ENCODE measurements around the gene INPP5A. TPM values are rescaled to one million over a fixed set of nuclear protein-coding genes. Genes with fewer than 3 reads are reported as not detected.
"Not testable (repeated sequence)": the region's sequence is repeated elsewhere in the genome, so short reads cannot be mapped to it uniquely, and the experiment has no call there.

Gene INPP5A
- total RNA-seq, 2 donors from 2014 or later: 11.0 to 14.9 TPM

DNA sequence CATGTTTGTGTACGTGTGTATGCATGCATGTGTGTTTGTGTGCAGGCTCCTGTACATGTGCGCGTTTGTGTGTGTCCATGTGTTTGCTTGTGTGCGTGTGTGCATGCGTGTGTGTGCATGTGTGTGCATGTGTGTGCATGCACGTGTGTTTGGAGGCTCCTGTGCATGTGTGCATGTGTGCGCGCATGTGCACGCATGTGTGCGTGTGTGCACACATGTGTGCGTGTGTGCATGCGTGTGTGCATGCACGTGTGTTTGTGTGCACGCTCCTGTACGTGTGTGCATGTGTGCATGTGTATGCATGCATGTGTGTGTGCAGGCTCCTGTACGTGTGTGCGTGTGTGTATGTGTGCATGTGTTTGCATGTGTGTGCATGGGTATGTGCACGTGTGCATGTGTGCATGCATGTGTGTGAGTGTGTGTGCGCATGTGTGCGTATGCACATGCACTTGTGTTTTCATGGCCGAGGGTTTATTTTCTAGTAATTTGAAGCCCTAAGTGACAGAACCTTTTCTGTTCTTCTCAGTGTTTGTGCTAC lies 59.2 kb downstream of the INPP5A start:
- no peak for ATAC-seq (replicated peaks in 1 of 2)
- peaks cover 38% of the 10 kb centered on the region for H3K4me1 Mint-ChIP-seq (ENCODE audit: low read depth)
- H3K9me3 Mint-ChIP-seq: peaks cover 8 to 17% of the 10 kb centered on the region in 2 donors
- no peaks in the 10 kb centered on the region for H3K27me3 Mint-ChIP-seq (ENCODE audit: low read depth)
- DNase-seq: no peak
- H3K27ac Mint-ChIP-seq: no peak overlapping the region
- H3K4me3 Mint-ChIP-seq: no peak overlapping the region
- peaks cover 10 to 32% of the 10 kb centered on the region in 2 donors for H3K36me3 Mint-ChIP-seq (ENCODE audit: insufficient read depth in 2 of 2)

DNA sequence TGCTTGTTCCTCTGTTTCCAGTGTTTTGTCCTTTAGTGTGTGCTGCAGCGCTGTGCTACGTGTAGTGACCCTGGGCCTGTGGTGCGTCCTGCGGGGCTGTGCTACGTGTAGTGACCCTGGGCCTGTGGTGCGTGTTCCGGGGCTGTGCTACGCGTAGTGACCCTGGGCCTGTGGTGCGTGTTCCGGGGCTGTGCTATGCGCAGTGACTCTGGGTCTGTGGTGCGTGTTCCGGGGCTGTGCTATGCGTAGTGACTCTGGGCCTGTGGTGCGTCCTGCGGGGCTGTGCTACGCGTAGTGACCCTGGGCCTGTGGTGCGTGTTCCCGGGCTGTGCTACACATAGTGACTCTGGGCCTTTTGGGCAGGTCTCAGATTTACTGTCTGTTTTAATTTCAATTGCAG lies 60.1 kb downstream of the INPP5A start:
- DNase-seq (no peak), ATAC-seq (replicated peaks in 1 of 2) (no peak)
- Mint-ChIP-seq H3K9me3 (peaks cover 8 to 17% of the 10 kb centered on the region in 2 donors), H3K27me3 (ENCODE audit: low read depth) (no peaks in the 10 kb centered on the region), H3K36me3 (ENCODE audit: insufficient read depth in 2 of 2) (peaks cover 10 to 30% of the 10 kb centered on the region in 2 donors), H3K4me1 (ENCODE audit: low read depth) (peaks cover 33% of the 10 kb centered on the region), H3K27ac (no peak overlapping the region), H3K4me3 (no peak overlapping the region)

DNA sequence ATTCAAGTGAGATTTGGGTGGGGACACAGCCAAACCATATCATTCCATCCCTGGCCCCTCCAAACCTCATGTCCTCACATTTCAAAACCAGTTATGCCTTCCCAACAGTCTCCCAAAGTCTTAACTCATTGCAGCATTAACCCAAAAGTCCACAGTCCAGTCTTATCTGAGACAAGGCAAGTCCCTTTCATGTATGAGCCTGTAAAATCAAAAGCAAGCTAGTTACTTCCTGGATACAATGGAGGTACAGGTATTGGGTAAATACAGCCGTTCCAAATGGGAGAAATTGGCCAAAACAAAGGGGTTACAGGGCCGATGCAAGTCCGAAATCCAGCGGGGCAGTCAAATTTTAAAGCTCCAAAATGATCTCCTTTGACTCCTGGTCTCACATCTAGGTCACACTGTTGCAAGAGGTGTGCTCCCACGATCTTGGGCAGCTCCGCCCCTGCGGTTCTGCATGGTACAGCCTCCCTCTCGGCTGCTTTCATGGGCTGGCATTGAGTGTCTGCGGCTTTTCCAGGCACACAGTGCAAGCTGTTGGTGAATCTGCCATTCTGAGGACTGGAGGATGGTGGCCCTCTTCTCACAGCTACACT lies 61.5 kb downstream of the INPP5A start:
- peaks cover 10 to 29% of the 10 kb centered on the region in 2 donors for H3K36me3 Mint-ChIP-seq (ENCODE audit: insufficient read depth in 2 of 2)
- H3K4me1 Mint-ChIP-seq (ENCODE audit: low read depth): peaks cover 18% of the 10 kb centered on the region
- not testable (repeated sequence) for ATAC-seq (replicated peaks in 1 of 2); H3K4me3 Mint-ChIP-seq; DNase-seq; H3K27me3 Mint-ChIP-seq (ENCODE audit: low read depth); H3K27ac Mint-ChIP-seq
- H3K9me3 Mint-ChIP-seq: peaks cover 8 to 17% of the 10 kb centered on the region in 2 donors

- no peaks in the 10 kb centered on the region for H3K27me3 Mint-ChIP-seq (ENCODE audit: low read depth)
- DNase-seq: no peak
- peaks cover 10 to 29% of the 10 kb centered on the region in 2 donors for H3K36me3 Mint-ChIP-seq (ENCODE audit: insufficient read depth in 2 of 2)
- no peak overlapping the region for H3K27ac Mint-ChIP-seq
- no peak for ATAC-seq (replicated peaks in 1 of 2)
- peaks cover 8 to 20% of the 10 kb centered on the region in 2 donors for H3K9me3 Mint-ChIP-seq
- H3K4me1 Mint-ChIP-seq (ENCODE audit: low read depth): peaks cover 17% of the 10 kb centered on the region
- no peak overlapping the region for H3K4me3 Mint-ChIP-seq
Observed at GRCh38 chr10:132599732-132600131, 62.1 kb downstream of the INPP5A start.

DNA sequence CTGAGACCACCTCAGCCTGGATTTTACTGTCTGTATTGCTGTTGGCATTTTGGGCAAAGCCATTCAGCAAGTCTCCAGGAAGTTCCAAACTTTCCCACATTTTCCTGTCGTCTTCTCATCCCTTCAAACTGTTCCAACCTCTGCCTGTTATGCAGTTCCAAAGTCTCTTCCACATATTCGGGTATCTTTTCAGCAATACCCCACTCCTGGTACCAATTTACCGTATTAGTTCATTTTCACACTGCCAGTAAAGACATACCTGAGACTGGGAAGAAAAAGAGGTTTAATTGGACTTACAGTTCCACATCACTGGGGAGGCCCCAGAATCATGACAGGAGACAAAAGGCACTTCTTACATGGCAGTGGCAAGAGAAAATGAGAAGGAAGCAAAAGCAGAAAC lies 62.8 kb downstream of the INPP5A start:
- Mint-ChIP-seq H3K27ac (no peak overlapping the region), H3K27me3 (ENCODE audit: low read depth) (no peaks in the 10 kb centered on the region), H3K4me1 (ENCODE audit: low read depth) (peaks cover 13% of the 10 kb centered on the region), H3K36me3 (ENCODE audit: insufficient read depth in 2 of 2) (peaks cover 10 to 29% of the 10 kb centered on the region in 2 donors), H3K9me3 (peaks cover 8 to 20% of the 10 kb centered on the region in 2 donors), H3K4me3 (no peak overlapping the region)
- DNase-seq (no peak), ATAC-seq (replicated peaks in 1 of 2) (no peak)

- Mint-ChIP-seq H3K27ac (no peak overlapping the region), H3K4me1 (ENCODE audit: low read depth) (peaks cover 6% of the 10 kb centered on the region), H3K9me3 (peaks cover 8 to 20% of the 10 kb centered on the region in 2 donors), H3K4me3 (no peak overlapping the region), H3K36me3 (ENCODE audit: insufficient read depth in 2 of 2) (peaks cover 10 to 29% of the 10 kb centered on the region in 2 donors), H3K27me3 (ENCODE audit: low read depth) (no peaks in the 10 kb centered on the region)
- DNase-seq: no peak
- no peak for ATAC-seq (replicated peaks in 1 of 2)
Observed at GRCh38 chr10:132601567-132601966, 64.0 kb downstream of the INPP5A start.

GRCh38 chr10:132602614-132603013 lies 65.0 kb downstream of the INPP5A start:
- H3K27ac Mint-ChIP-seq: no peak overlapping the region
- no peaks in the 10 kb centered on the region for H3K27me3 Mint-ChIP-seq (ENCODE audit: low read depth)
- no peak overlapping the region for H3K4me3 Mint-ChIP-seq
- DNase-seq (no peak), ATAC-seq (replicated peaks in 1 of 2) (no peak)
- peaks cover 10 to 29% of the 10 kb centered on the region in 2 donors for H3K36me3 Mint-ChIP-seq (ENCODE audit: insufficient read depth in 2 of 2)
- H3K9me3 Mint-ChIP-seq: peaks cover 8 to 20% of the 10 kb centered on the region in 2 donors
- peaks cover 6% of the 10 kb centered on the region for H3K4me1 Mint-ChIP-seq (ENCODE audit: low read depth)

DNA sequence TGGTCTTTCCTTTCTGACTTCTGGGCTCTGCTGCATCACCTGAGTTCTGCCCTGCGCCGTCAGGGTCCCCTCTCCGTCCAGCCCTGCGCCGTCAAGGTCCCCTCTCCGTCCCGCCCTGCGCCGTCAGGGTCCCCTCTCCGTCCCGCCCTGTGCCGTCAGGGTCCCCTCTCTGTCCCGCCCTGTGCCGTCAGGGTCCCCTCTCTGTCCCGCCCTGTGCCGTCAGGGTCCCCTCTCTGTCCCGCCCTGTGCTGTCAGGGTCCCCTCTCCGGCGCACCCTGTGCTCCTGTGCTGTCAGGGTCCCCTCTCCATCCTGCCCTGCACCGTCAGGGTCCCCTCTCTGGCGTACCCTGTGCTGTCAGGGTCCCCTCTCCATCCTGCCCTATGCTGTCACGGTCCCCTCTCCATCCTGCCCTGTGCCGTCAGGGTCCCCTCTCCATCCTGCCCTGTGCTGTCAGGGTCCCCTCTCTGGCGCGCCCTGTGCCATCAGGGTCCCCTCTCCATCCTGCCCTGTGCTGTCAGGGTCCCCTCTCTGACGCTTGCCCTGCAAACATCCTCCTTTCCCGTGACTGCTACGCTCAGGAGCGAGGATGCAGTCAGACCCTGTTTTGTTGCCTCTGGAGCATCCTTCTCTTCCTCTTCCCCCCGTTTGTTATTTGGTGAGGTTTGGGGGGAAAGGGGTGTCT lies 66.4 kb downstream of the INPP5A start:
- H3K36me3 Mint-ChIP-seq (ENCODE audit: insufficient read depth in 2 of 2): peaks cover 8 to 22% of the 10 kb centered on the region in 2 donors
- DNase-seq (no peak), ATAC-seq (replicated peaks in 1 of 2) (no peak)
- no peak overlapping the region for H3K4me3 Mint-ChIP-seq
- peaks cover 3 to 14% of the 10 kb centered on the region in 2 donors for H3K9me3 Mint-ChIP-seq
- H3K27ac Mint-ChIP-seq: no peak overlapping the region
- peaks cover 6% of the 10 kb centered on the region for H3K4me1 Mint-ChIP-seq (ENCODE audit: low read depth)
- H3K27me3 Mint-ChIP-seq (ENCODE audit: low read depth): no peaks in the 10 kb centered on the region

GRCh38 chr10:132604686-132605085 lies 67.1 kb downstream of the INPP5A start:
- Mint-ChIP-seq H3K27ac (no peak overlapping the region), H3K9me3 (peaks cover 3 to 14% of the 10 kb centered on the region in 2 donors), H3K27me3 (ENCODE audit: low read depth) (no peaks in the 10 kb centered on the region), H3K4me1 (ENCODE audit: low read depth) (peaks cover 6% of the 10 kb centered on the region), H3K36me3 (ENCODE audit: insufficient read depth in 2 of 2) (peaks cover 8 to 18% of the 10 kb centered on the region in 2 donors), H3K4me3 (no peak overlapping the region)
- no peak for DNase-seq
- ATAC-seq (replicated peaks in 1 of 2): no peak

DNA sequence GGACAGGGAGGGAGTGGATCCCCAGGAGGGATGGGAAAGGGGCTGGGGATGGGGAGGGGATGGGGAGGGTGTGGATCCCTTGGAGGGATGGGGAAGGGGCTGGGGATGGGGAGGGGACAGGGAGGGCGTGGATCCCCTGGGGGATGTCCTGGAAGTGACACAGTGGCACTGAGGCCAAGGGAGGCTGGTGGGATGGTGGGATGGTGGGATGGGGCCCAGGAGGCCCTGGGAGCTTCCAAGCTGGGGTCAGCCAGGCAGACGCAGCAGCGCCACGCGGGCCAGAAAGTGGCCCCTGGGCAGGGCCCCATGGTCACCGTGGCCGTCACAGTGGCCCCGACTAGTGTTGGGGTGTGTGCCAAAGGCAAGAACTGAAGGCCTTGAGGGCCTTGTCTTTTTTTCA lies 67.8 kb downstream of the INPP5A start:
- Mint-ChIP-seq H3K36me3 (ENCODE audit: insufficient read depth in 2 of 2) (peaks cover 3 to 11% of the 10 kb centered on the region in 2 donors), H3K4me3 (no peak overlapping the region), H3K4me1 (ENCODE audit: low read depth) (peaks cover 6% of the 10 kb centered on the region), H3K27me3 (ENCODE audit: low read depth) (no peaks in the 10 kb centered on the region), H3K9me3 (peaks cover 2 to 10% of the 10 kb centered on the region in 2 donors), H3K27ac (no peak overlapping the region)
- ATAC-seq (replicated peaks in 1 of 2) (no peak), DNase-seq (no peak)

DNA sequence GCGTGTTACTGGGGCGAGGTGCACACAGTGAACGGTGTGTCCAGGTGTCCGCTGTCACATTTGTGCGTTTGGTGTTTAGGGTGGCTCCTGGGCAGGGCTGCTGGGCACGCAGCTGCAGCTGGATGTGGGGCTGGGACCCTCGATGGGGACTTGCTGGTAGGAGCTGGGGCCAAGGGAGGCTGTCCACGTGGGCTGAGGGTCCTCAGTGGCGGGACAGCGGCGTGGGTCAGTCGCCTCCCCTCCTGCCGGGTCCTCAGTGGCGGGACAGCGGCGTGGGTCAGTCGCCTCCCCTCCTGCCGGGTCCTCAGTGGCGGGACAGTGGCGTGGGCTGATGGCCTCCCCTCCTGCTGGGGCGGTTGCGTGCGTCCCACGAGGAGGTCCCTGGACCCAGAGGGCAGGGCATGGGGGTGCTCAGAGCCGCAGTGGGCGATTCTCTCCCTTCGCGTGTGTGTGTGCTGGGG lies 68.5 kb downstream of the INPP5A start:
- H3K27ac Mint-ChIP-seq: no peak overlapping the region
- ATAC-seq (replicated peaks in 1 of 2) (no peak), DNase-seq (no peak)
- peaks cover 0 to 6% of the 10 kb centered on the region in 2 donors for H3K9me3 Mint-ChIP-seq
- no peak overlapping the region for H3K4me3 Mint-ChIP-seq
- H3K27me3 Mint-ChIP-seq (ENCODE audit: low read depth): no peaks in the 10 kb centered on the region
- H3K4me1 Mint-ChIP-seq (ENCODE audit: low read depth): peaks cover 13% of the 10 kb centered on the region
- peaks cover 0 to 7% of the 10 kb centered on the region in 2 donors for H3K36me3 Mint-ChIP-seq (ENCODE audit: insufficient read depth in 2 of 2)

DNA sequence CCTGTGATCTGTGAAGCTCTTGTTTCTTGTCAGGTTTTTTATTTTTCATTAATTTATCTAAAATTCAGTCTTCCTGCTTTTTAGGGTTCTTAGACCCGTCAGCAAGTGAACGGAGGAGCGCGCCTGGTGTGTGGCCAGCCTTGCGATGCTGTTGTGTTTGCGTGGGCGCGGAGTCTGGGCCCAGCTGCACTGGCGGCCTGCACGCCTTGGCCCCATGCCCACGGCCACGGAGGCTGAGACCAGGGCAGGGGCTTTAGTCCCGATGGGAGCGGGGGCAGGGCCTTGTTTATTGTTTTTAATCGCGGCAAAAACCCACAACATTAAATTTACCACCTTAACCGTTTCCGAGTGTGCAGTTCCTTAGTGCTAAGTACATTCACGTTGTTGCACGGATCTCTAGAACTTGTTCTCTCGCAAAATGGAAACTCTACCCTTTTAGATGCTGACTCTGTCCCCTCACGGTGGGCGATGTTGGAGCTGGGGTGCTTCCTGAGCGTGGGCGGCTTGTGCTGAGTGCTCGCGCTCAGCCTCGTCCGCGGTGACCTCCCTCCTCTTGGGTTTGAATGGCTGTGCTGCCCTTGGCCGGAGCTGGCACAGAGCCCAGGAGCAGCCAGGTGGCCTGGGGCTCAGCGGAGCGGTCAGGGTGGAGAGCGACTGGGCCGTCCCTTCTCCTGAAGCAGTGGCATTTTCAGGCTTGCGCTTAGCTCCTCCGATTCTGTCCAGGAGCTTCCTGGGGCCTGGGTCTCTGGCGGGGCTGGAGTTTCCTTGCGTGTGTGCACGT lies 69.1 kb downstream of the INPP5A start:
- peaks cover 0 to 3% of the 10 kb centered on the region in 2 donors for H3K36me3 Mint-ChIP-seq (ENCODE audit: insufficient read depth in 2 of 2)
- no peak for DNase-seq
- no peak overlapping the region for H3K4me3 Mint-ChIP-seq
- no peaks in the 10 kb centered on the region for H3K27me3 Mint-ChIP-seq (ENCODE audit: low read depth)
- peaks cover 15% of the 10 kb centered on the region for H3K4me1 Mint-ChIP-seq (ENCODE audit: low read depth)
- ATAC-seq (replicated peaks in 1 of 2): no peak
- H3K27ac Mint-ChIP-seq: no peak overlapping the region
- peaks cover 0 to 3% of the 10 kb centered on the region in 2 donors for H3K9me3 Mint-ChIP-seq

DNA sequence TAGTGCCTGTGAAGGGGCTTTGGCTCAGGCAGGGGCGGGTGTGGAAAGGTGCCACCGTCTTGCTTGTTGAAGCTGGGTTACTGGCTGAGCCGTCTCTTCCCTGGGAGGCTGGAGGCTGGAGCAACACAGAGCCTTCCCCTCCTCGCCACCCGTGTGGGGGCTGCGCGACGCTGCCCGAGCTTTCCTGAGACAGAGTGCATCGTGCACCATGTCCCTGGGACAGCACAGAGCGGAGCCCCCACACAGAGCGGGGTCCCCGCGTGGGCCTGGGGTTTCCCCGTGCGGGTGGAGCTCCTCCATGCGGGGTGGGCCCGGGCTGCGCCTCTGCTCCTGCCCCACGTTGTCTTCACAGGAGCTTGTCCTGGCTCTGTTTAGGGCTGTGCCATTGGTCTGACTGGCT lies 69.9 kb downstream of the INPP5A start:
- Mint-ChIP-seq H3K4me3 (no peak overlapping the region), H3K36me3 (ENCODE audit: insufficient read depth in 2 of 2) (peaks cover 0 to 5% of the 10 kb centered on the region in 2 donors), H3K27me3 (ENCODE audit: low read depth) (no peaks in the 10 kb centered on the region), H3K27ac (no peak overlapping the region), H3K9me3 (peaks cover 0 to 3% of the 10 kb centered on the region in 2 donors), H3K4me1 (ENCODE audit: low read depth) (peaks cover 23% of the 10 kb centered on the region)
- ATAC-seq (replicated peaks in 1 of 2) (no peak), DNase-seq (no peak)
